CMK (cell line): Measurements from ENCODE around the gene SYNM.

ENCODE experiments used
- DNase-seq: peaks from one replicate; pipeline ENCODE4 v3.0.0-alpha.2; 2010; ENCODE audit warnings: low read depth

Gene SYNM

GRCh38 chr15:99168601-99169580 is 64.0 kb downstream of the SYNM start:
- DNase-seq: no peak

GRCh38 chr15:99169769-99170311 is 65.0 kb downstream of the SYNM start:
- DNase-seq: no peak

- DNase-seq: no peak
Observed at GRCh38 chr15:99170476-99171065, 65.7 kb downstream of the SYNM start.

GRCh38 chr15:99172171-99172570 is 67.3 kb downstream of the SYNM start:
- no peak for DNase-seq

GRCh38 chr15:99172989-99173388 is 68.1 kb downstream of the SYNM start:
- no peak for DNase-seq

GRCh38 chr15:99174567-99175395 is 69.9 kb downstream of the SYNM start:
- no peak for DNase-seq

- DNase-seq: no peak
Observed at GRCh38 chr15:99176757-99177156, 71.9 kb downstream of the SYNM start.

- DNase-seq: no peak
Observed at GRCh38 chr15:99177679-99178078, 72.8 kb downstream of the SYNM start.

GRCh38 chr15:99180086-99180963 is 75.4 kb downstream of the SYNM start:
- DNase-seq: no peak

GRCh38 chr15:99180964-99181306 is 76.1 kb downstream of the SYNM start:
- no peak for DNase-seq

- DNase-seq: no peak
Observed at GRCh38 chr15:99181545-99181971, 76.7 kb downstream of the SYNM start.

GRCh38 chr15:99182791-99183190 is 77.9 kb downstream of the SYNM start:
- no peak for DNase-seq
